Measurements from ENCODE around the gene LGALS1. TPM values are rescaled to one million over a fixed set of nuclear protein-coding genes. Genes with fewer than 3 reads are reported as not detected.

The LGALS1 gene
- total and polyA plus RNA-seq, 2 donors (not counting 1 experiment from before 2014, with no cell fraction given), result 106 to 207 TPM

- no peak for DNase-seq
- no peak for TF ChIP-seq EZH2 (IDR thresholded peaks at IDR 0.05; ENCODE audit: borderline replicate concordance, insufficient read depth, low read depth, low read length, poor library complexity, severe bottlenecking)
- TF ChIP-seq, protein P1, sequence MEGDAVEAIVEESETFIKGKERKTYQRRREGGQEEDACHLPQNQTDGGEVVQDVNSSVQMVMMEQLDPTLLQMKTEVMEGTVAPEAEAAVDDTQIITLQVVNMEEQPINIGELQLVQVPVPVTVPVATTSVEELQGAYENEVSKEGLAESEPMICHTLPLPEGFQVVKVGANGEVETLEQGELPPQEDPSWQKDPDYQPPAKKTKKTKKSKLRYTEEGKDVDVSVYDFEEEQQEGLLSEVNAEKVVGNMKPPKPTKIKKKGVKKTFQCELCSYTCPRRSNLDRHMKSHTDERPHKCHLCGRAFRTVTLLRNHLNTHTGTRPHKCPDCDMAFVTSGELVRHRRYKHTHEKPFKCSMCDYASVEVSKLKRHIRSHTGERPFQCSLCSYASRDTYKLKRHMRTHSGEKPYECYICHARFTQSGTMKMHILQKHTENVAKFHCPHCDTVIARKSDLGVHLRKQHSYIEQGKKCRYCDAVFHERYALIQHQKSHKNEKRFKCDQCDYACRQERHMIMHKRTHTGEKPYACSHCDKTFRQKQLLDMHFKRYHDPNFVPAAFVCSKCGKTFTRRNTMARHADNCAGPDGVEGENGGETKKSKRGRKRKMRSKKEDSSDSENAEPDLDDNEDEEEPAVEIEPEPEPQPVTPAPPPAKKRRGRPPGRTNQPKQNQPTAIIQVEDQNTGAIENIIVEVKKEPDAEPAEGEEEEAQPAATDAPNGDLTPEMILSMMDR (IDR thresholded peaks at IDR 0.05), result no peak
- H4K20me1 ChIP-seq (ENCODE audit: control insufficient read depth, insufficient read depth, low read length, poor library complexity, severe bottlenecking), result no peaks in the 10 kb centered on the region
- Mint-ChIP-seq H3K4me3 (no peak overlapping the region), H3K27ac (no peak overlapping the region), H3K4me1 (no peaks in the 10 kb centered on the region), H3K9me3 (ENCODE audit: insufficient read depth) (no peaks in the 10 kb centered on the region), H3K27me3 (no peaks in the 10 kb centered on the region)
- no peak for ATAC-seq (ENCODE audit: low read depth)
- no peaks in the 10 kb centered on the region for H3K27me3 ChIP-seq (replicated peaks in 1 of 4; ENCODE audit: control extremely low read depth in 1 of 4, control insufficient read depth in 3 of 4, insufficient read depth in 4 of 4, low read length in 3 of 4)
- H3K4me2 ChIP-seq (replicated peaks; ENCODE audit: low read depth, low read length, poor library complexity, severe bottlenecking), result no peak overlapping the region
- peaks cover 2 to 77% of the 10 kb centered on the region in 2 experiments for H3K36me3 ChIP-seq (replicated peaks in 1 of 2; ENCODE audit: control extremely low read depth in 1 of 2, control insufficient read depth in 1 of 2, extremely low read depth in 1 of 2, insufficient read depth in 2 of 2, low read length in 1 of 2)
- H2AFZ ChIP-seq (ENCODE audit: insufficient read depth, low read depth, low read length, poor library complexity, severe bottlenecking), result no peak overlapping the region
- CTCF ChIA-PET, result interaction anchor here (1.2 to 2.0 kb wide), 3 partner anchors 7 to 9 kb away, joined by 3 to 5 read pairs (median 3); partner anchors contain the start of gene PDXP
- no peaks in the 10 kb centered on the region for H3K9me3 ChIP-seq (ENCODE audit: control extremely low read depth in 1 of 3, control insufficient read depth in 2 of 3, insufficient read depth in 1 of 3, low read length in 2 of 3)
- WGBS (ENCODE audit: insufficient coverage), result 100% methylated on average over 6 of the region's 17 CpGs
- no peak overlapping the region for H3K9ac ChIP-seq (ENCODE audit: low read length)
- H3K4me1 ChIP-seq (ENCODE audit: control insufficient read depth in 2 of 2, insufficient read depth in 2 of 2, low read length in 2 of 2), result no peaks in the 10 kb centered on the region
- intact Hi-C loops (cut with micrococcal nuclease), result no loop called here
- H3K79me2 ChIP-seq (ENCODE audit: control insufficient read depth, insufficient read depth, low read length), result peaks cover 24% of the 10 kb centered on the region
- no peak overlapping the region for H3K27ac ChIP-seq (ENCODE audit: low read length in 2 of 2)
- POLR2A ChIA-PET, result no interaction called here
- no peak overlapping the region for H3K4me3 ChIP-seq (ENCODE audit: control extremely low read depth in 1 of 5, extremely low read depth in 1 of 5, insufficient read depth in 1 of 5, low read depth in 2 of 5, low read length in 4 of 5)
Observed at GRCh38 chr22:37650463-37651136, 24.8 kb upstream of the LGALS1 start.

DNA sequence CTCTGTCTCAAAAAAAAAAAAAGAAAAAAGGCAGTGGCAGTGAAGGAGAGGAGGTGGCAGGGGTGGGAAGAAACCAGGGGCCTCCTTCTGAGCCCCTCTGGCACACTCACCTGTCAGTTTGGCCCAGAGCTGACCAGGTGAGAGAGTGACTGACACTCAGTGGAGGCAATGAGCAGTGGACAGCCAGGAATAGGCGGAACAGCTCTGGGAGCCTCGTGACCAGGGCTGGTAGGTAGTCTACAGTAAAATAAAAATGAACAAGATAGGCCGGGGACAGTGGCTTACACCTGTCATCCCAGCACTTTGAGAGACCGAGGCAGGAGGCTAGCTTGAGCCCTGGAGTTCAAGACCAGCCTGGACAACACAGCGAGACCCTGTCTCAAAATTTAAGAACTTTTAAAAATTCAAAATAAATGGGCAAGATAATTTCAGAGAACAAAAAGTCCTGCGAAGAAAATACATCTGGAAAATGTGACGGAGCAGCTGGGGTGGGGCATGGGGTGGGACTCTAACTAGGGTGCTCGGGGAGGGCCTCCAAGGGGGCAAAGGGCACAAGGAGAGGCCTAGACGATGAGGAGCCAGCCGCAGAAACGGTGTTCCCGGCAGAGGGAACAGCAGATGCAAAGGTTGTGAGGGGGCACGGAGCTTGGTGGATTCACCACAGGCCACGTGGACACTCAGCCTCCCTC lies 20.7 kb upstream of the LGALS1 start:
- ChIA-PET CTCF (interaction anchor here (1.5 to 22.6 kb wide), 3 partner anchors 10 to 27 kb away, joined by 4 to 462 read pairs (median 18); partner anchors contain the start of genes LGALS1 and NOL12), POLR2A (interaction anchor here (0.6 kb wide), 1 partner anchor 20 kb away, joined by 11 read pairs; no protein-coding TSS in a partner anchor)
- WGBS (ENCODE audit: insufficient coverage), result 81% methylated on average over 8 of the region's 14 CpGs
- H3K9me3 ChIP-seq (ENCODE audit: control extremely low read depth in 1 of 3, control insufficient read depth in 2 of 3, insufficient read depth in 1 of 3, low read length in 2 of 3), result no peaks in the 10 kb centered on the region
- no peak overlapping the region for H2AFZ ChIP-seq (ENCODE audit: insufficient read depth, low read depth, low read length, poor library complexity, severe bottlenecking)
- no peaks in the 10 kb centered on the region for H4K20me1 ChIP-seq (ENCODE audit: control insufficient read depth, insufficient read depth, low read length, poor library complexity, severe bottlenecking)
- Mint-ChIP-seq H3K9me3 (ENCODE audit: insufficient read depth) (no peaks in the 10 kb centered on the region), H3K27ac (no peak overlapping the region), H3K4me1 (peaks cover 18% of the 10 kb centered on the region), H3K4me3 (no peak overlapping the region), H3K27me3 (no peaks in the 10 kb centered on the region)
- no peak for ATAC-seq (ENCODE audit: low read depth)
- peaks cover 0 to 43% of the 10 kb centered on the region in 2 experiments for H3K36me3 ChIP-seq (replicated peaks in 1 of 2; ENCODE audit: control extremely low read depth in 1 of 2, control insufficient read depth in 1 of 2, extremely low read depth in 1 of 2, insufficient read depth in 2 of 2, low read length in 1 of 2)
- H3K27ac ChIP-seq (ENCODE audit: low read length in 2 of 2), result no peak overlapping the region
- peaks cover 11 to 16% of the 10 kb centered on the region in 2 donors for H3K4me1 ChIP-seq (ENCODE audit: control insufficient read depth in 2 of 2, insufficient read depth in 2 of 2, low read length in 2 of 2)
- DNase-seq, result no peak
- intact Hi-C loops (cut with micrococcal nuclease), result no loop called here
- no peak overlapping the region for H3K4me3 ChIP-seq (ENCODE audit: control extremely low read depth in 1 of 5, extremely low read depth in 1 of 5, insufficient read depth in 1 of 5, low read depth in 2 of 5, low read length in 4 of 5)
- peaks cover 15% of the 10 kb centered on the region for H3K79me2 ChIP-seq (ENCODE audit: control insufficient read depth, insufficient read depth, low read length)
- no peak for TF ChIP-seq EZH2 (IDR thresholded peaks at IDR 0.05; ENCODE audit: borderline replicate concordance, insufficient read depth, low read depth, low read length, poor library complexity, severe bottlenecking)
- TF ChIP-seq, protein P1 (IDR thresholded peaks at IDR 0.05), result no peak
- H3K27me3 ChIP-seq (replicated peaks in 1 of 4; ENCODE audit: control extremely low read depth in 1 of 4, control insufficient read depth in 3 of 4, insufficient read depth in 4 of 4, low read length in 3 of 4), result no peaks in the 10 kb centered on the region
- H3K4me2 ChIP-seq (replicated peaks; ENCODE audit: low read depth, low read length, poor library complexity, severe bottlenecking), result no peak overlapping the region
- no peak overlapping the region for H3K9ac ChIP-seq (ENCODE audit: low read length)

Measured in B cell (primary cell).